ENCODE measurements around the gene MYO7B.

MYO7B gene

DNA sequence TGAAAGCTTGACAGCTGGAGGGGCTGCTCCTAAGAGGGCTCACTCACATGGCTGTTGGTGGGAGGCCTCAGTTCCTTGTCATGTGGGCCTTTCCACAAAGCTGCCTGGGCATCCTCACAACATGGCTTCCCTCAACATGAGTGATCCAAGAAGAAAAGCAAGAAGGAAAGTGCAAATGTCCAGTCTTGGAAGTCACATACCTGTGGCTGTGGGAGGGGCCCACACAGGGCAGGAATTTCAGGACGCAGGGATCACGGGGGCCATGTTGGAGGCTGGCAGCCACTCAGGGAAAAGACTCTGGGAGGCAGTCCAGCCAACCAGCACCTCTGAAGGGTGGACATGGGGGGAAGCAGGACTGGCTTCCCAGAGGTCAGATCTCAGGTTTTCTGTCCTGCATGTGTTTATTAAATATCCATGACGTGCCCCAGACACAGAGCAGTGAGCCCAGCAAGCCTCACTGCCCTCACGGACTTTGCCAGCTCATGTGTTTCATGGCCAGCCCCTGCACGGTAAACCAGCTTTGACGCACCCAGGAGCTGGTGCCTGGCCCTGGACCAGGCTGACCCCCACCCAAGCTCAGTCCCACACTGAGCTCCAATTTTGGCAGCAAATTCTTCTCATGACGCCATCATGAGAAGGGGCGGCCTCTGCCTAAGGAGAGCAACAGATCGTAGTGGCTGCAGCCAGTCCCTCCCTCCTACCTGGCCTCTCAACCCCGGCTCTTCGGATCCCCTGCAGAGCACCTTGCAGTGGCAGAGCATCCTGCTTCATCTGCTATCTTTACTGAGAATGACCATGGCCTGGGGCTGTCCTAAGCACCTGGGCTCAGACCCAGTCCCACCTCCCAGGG lies 75.8 kb downstream of the MYO7B start:
- no peak for DNase-seq

DNA sequence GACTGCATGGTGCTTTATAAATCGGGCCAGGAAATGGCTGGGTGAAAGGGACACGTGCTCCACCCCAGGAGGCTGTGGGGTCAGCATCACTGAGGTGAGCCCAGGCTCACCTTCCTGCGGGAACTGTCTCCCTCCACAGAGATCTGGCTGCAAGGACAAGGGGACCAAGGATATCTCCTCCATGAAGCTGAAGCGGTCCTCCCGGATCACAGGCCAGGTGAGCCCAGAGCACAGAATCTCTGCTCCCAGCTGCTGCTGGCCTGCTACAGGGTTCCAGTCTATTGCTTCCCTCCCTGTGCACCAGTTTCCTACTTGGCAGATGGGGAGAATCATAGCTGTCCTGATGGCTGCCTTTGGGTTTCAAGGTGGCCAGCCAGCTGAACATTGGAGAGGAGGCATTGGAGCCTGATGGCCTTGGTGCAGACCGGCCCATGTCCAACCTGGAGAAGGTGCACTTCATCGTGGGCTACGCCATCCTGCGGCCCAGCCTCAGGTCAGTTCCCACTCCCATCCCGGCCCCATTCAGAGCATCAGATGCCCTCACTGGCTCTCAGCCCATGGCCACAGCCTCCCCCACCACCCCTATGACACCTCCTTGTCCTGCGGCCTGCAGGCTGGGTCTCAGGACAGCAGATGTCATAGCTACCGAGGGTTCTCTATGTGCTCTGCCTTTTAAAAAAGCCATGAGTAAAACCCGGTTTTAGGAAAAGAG lies 76.8 kb downstream of the MYO7B start:
- no peak for DNase-seq

DNA sequence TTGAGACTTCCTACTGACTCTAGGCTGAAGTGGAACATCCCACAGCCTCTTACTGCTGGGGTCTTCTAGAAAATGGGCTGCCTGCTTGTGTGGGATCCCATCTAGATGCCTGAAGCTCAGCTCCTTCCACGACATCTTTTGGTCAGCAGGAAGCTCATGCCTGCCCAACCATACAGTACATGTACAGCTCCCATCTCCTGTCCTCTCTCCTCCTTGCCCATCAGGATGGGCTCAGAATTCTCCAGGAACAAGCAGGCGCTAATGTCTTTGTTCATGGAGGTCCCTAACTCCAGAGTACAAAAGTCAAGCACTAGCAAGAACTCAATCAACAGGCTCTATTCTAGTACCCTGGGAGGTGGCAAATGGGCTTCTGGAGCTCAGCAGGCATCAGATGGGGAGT lies 78.8 kb downstream of the MYO7B start:
- DNase-seq = no peak

DNA sequence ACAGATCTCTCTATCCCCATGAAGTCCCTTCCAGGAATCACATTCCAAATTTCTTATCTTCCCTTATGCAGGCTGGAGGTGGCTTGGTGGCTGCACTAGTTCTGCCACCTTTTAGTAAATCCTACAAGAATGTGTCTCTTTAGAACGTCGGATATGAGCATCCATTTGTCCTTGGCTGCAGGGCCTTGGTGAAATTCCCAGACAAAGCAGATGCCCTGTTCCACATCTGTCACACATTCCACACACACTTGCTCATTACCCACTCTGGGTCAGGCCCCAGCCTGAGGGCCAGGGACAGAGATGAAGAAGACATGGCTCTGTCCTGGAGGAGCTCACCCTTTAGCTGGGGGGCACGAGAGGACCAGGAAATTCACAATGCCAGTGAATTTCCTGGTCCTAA lies 79.2 kb downstream of the MYO7B start:
- peak; percentile 73 for DNase-seq

DNA sequence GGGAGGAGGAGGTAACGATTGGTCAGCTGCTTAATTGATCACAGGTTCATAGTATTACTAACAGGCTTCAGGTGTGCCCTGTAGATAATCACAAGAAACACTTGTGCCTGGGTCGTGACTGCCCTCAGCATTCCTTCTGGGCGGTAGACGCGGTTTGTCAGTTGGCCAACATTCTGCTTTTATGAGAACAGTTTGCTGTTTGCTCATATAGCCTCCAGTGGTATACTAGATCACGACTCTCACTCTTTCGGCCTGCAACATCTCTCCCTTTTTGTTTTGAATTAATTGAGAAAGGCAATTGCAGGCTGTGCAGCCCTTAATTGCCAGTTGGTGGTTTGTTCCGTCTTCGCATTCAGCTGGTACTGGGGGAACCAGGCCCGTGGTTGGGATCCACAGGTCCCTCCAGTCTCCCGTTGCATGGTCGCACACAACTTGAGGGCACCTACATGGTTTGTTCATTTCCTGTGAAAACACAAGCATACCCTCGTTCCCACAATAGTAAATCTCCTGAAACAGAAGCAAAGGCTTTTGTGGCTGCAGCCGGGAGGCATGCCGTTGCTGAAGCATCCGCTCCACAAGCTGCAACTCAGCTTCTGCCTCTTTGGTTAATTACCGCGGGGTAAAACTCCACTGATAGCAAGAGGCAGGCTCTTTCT lies 80.2 kb downstream of the MYO7B start:
- no peak for DNase-seq

DNA sequence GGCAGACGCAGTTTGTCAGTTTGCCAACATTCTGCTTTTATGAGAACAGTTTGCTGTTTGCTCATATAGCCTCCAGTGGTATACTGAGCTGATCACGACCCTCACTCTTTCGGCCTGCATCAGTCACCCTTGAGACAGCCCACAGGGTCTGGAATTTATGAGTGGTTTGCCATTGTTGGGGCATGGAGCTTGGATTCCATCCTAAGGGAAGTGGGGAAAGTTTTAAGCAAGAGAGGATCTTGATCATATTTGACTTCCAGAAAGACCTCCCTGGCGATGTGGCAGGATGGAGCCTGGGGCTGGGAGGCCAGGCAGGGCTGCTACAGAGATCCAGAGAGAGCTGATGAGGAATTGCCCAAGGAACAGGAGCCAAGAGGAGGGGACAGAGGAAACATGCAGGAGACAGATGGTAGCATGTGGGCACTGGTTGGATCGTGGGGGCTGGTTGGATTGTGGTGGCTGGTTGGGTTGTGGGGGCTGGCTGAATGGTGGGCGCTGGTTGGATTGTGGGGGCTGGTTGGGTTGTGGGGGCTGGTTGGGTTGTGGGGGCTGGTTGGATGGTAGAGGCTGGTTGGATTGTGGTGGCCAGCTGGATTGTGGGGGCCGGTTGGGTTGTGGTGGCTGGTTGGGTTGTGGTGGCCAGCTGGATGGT lies 83.2 kb downstream of the MYO7B start:
- no peak for DNase-seq

DNA sequence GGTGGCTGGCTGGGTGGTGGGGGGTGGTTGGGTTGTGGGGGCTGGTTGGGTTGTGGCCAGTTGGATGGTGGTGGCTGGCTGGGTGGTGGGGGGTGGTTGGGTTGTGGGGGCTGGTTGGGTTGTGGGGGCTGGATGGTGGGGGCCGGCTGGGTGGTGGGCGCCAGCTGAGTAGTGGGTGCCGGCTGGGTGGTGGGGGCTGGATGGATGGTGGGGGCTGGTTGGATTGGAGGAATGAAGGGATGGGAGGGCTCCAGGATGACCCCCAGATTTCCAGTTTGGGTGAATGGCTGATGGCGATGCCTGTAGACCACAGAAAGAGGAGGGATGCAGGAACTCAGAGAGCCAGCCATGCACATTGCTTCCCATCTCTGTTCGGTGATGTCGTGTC lies 83.7 kb downstream of the MYO7B start:
- no peak for DNase-seq

DNA sequence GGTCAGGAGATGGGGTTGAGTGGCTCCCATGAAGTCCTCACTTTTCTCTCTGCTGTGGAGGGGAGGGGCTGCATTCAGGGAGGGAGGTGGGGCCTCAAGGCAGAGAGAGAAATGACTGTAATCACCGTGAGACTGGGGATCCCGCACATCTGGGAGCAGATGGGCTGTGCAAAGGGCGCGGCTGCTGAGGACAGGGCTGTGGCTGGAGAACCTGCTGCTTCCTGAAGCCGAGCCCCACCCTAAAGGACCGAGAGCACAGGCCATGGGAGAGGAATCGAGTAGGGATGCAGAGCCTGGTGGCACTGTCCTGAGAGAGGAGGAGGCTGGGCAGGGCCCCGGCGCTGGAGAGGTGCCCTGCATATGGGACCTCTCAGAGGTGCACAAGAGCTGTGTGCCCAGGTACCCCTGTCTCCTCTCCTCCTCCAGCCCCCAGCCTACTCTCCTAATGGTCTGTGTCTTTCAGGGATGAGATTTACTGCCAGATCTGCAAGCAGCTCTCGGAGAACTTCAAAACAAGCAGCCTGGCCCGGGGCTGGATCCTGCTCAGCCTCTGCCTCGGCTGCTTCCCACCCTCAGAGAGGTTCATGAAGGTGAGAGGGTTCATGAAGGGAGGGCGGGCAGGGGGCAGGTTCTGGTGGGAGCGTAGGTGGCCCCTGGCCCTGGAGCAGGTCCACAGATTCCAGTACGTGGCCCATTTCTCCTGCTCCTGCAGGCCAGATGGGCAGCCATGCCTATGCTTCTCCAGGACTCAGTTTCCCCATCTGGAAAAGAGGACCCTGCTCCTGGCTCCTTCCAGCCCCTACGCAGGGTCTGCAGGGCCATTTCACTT lies 84.6 kb downstream of the MYO7B start:
- DNase-seq = no peak

DNA sequence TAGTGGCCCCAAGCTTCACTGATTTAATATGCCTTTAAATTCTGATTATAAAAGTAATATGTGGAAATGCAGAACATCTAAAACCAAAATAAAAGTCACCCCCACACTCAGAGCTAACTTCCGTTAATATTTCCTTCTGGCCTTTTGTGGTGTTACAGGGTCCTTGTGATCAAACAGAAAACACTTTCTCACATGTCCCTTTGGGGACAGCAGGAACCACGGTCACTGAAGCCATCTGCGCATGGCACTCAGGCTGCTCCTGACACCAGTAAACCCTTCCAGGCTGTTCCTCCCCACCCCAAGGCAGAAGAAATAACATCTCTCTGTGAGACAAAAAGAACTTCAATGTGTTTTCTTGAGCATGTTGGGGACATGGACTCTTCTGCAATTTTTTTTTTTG lies 85.4 kb downstream of the MYO7B start:
- DNase-seq = no peak

DNA sequence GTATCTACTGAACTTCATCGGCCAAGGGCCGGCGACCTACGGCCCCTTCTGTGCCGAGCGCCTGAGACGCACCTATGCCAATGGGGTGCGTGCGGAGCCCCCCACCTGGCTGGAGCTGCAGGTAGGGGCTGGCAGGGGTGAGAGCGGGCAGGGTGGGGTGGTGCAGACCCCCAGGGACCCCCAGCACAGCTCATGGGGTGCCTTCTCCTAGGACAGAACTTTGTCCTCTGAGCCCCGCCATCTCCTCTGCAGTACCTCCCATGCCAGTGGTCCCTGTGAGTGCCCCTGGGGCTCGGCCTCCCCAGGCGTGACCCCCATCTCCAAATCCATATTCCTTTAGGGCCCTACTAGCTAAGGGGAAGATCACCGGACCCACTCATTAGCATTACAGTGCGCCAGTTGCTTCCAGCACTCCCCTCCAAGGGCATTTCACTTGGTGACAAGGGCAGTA lies 86.5 kb downstream of the MYO7B start:
- no peak for DNase-seq

DNA sequence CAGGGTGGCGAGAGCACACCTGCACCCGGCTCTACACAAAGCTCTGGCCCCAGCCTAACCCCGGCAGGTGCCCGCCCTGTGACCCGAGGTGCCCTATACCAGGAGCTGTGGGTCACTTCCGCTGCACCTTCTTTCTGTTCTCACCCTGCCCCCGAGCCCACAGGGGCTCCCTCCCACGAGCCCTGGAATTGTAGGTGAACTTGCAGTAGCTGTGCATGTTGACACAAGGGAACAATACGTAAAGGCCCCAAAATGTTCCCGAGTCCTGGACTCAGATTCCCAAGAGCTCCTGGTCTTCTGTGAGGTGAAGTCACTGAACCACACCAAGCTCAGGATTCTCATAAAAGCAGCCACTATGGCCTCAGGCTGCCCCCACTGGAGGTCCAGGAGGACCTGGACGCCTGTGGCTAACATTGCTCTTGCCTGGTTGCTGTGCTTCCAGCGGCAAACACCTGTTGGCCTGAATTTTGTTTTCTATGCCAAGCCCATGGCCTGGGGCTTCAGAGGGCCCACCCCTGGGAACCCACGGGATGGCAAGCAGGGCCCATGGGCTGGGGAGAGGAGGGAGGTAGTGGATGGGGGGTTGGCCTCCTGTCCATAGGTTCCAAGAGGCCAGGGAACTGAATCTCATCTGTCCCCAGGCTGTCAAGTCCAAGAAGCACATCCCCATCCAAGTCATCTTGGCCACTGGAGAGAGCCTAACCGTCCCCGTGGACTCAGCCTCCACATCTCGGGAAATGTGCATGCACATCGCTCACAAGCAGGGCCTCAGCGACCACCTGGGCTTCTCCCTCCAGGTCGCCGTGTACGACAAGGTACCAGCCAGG lies 87.3 kb downstream of the MYO7B start:
- no peak for DNase-seq

DNA sequence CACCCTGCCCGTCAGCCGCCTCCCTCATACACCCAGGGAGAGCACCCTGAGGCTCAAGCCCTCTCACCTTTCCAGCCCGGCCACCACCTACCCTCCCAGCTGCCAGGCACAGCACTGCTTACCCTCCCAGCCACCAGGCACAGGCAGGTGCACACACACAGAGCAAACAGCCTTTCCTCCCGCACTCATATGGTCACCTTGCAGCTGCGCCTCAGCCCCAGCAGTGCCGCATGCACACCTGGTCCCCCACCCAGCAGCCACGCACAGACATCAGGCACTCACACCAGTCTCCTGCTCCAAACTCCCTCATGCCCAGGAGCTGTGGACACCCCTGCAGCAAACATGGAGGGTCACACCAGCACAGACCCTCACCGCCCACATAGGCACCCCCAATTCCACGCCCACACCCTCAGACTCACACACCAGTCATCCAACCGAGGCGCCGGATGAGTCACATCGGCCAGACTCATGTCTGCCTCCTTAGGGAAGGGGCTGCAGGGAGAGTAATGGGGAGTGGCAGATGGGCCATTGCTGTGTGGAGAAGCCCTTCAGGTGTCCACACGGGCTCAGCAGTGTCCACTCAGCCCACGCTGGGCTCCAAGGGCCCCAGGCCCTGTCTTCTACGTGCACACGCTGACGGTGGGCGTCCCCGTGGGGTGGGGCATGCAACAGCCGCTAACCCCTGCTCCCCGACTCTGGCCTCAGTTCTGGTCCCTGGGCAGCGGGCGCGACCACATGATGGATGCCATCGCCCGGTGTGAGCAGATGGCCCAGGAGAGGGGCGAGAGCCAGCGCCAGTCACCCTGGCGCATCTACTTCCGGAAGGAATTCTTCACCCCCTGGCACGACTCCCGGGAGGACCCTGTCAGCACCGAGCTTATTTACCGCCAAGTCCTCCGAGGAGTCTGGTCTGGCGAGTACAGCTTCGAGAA lies 88.2 kb downstream of the MYO7B start:
- DNase-seq = peak; percentile 74

DNA sequence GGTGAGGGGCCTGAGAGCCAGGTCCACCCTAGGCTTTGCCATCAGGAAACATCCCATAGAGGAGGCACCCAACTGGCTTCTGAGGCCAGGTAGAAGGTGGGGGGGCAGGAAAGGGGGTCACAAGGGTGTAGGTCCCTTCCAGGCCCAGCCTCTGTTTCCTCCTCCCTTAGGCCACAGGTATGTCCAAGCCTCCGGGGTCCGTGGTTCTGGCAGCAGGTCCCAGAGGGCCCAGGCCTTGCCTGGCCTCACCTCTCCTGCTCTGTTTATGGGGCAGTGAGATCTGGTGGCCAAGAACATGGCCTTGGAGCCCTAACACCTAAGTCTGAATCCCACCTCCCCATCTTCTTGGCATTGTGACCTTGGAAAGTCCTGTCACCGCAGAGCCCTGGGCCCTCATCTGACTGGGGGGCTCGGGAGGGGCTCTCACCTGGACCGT lies 88.9 kb downstream of the MYO7B start:
- no peak for DNase-seq

DNA sequence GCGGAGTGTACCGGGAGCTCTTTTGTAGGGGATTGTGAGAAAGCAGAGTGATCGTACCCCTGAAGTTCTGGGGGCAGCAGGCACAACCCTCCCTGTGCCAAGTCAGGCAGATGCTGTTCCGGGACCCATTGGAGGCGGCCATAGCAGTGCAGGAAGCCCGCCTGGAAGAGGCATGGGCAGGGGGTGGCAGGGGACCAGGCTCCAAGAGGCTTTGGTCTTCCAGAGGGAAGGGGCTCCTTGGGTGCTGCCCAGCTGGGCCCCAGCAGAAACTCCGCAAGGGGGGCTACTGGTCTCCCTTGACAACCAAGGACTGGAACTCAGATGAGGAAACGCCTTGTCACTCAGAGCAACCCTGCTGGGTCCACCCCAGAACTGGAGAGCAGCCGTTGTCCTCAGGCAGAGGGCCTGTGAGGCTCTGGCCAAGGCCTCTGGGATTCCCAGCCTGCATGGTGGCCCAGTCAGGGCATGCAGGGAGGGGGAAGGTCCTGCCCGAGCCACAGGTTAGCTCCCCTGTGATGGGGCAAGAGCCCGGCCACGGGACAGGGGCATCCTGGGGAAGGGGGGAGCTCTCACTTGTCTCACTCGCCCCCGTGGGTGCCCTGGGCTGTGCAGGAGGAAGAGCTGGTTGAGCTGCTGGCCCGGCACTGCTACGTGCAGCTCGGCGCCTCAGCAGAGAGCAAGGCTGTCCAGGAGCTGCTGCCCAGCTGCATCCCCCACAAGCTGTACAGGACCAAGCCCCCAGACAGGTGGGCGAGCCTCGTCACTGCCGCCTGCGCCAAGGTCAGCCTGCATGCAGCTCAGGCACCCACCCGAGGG lies 89.5 kb downstream of the MYO7B start:
- DNase-seq = no peak

DNA sequence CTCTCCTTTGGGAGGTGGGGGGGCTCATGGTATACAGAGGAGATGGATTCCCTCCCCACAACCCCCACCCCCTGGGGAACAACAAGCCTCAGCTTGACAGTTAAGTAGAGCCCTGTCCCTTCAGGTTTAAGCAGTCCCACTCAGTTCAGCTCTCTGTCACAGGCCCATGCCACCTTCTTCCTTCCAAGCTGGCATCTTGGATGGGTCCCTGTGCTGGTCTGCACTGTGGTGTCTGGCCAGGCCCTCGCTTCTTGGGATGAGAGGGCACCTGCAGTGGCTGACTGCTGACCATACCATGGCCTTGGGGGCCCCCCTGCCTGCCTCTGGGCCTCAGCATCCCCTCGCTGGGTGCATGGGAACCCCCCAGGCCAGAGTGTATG lies 90.1 kb downstream of the MYO7B start:
- DNase-seq = no peak

DNA sequence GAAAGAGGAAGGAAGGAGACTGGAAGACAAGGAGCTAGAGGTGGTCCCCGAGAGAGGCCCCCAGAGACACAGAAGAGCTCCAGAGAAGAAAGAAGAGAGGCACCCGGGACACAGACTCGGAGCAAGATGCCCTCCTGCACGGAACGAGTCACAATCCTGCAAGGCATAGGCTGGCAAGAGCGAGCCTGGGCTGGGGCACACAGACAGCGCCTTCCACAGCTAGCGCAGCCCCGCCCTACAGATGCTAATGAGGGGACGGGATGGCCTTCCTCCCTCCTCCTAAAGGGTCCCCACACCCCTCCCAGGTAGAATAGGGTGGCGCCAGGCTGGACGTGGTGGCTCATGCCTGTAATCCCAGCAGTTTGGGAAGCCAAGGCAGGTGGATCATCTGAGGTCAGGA lies 90.7 kb downstream of the MYO7B start:
- DNase-seq = no peak

DNA sequence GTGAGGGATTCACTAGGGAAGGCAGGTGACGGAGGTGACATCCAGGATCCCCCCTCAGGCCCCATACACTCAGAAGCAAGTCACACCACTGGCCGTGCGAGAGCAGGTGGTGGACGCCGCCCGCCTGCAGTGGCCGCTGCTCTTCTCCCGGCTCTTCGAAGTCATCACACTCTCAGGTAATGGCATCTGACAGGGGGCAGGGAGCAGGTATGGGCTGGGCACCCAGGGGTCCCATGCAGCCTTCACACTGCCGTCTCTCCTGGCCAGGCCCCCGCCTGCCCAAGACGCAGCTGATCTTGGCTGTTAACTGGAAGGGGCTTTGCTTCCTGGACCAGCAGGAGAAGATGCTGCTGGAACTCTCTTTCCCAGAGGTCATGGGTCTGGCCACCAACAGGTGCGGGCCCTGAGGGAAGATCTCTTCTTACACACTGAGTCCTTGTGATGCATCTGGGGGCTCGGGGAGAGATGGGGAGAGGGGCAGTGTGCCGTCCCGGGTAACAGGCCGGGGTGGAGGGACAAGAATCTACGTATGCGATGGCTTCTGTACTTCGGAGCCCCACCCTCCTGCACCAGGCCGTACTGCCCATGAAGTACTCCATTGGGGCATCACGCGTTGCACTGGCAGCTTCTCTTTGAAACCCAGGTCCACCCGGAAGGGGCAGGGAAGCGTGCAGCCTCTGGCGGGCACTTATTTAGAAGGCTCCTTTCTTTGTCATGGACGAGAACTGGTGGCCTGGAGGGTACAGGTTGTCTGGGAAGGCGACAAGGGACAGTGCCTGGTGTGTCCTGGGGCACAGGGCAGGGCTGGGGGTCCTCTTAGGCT lies 91.6 kb downstream of the MYO7B start:
- DNase-seq = no peak
